Fibroblast of skin of left quadriceps (primary cell): ENCODE measurements around the gene PTPRC.

ENCODE experiments used
- DNase-seq, 2 experiments: peaks; one replicate each; pipeline ENCODE4 v3.0.0-alpha.2; 2013; ENCODE audit warnings: low read depth in 2 of 2

Gene PTPRC

GRCh38 chr1:198805498-198806151 lies 166.8 kb downstream of the PTPRC start:
- DNase-seq = no peak

DNA sequence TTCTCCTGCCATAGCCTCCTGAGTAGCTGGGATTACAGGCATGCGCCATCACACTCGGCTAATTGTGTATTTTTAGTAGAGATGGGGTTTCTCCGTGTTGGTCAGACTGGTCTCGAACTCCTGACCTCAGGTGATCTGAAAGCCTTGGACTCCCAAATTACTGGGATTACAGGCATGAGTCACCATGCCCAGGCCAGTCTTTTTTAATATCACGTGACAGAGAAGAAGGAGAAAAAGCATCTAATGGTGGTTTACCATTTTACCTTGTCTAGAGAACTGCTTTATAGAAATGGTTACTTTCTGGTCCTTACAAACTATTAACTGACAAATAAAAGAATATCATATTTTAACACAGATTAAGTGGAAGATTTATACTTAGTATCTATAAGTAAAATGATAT lies 168.0 kb downstream of the PTPRC start:
- no peak for DNase-seq
